Subcutaneous abdominal adipose tissue (tissue), 5 donors: ENCODE results near the gene PIK3C3.

Source experiments
- H3K27ac ChIP-seq: one replicate; pipeline ENCODE4 v1.7.0; 2013; ENCODE audit warnings: low read depth, mild to moderate bottlenecking, inconsistent platforms, low read length, moderate library complexity
- H3K27me3 ChIP-seq, 5 donors: one replicate each; pipeline ENCODE4 v1.7.0; 2013; ENCODE audit warnings: low read length in 5 of 5, inconsistent platforms in 1 of 5; ENCODE audit not compliant: control insufficient read depth in 5 of 5, insufficient read depth in 4 of 5
- H3K36me3 ChIP-seq, 5 donors: one replicate each; pipeline ENCODE4 v1.7.0; 2013; ENCODE audit warnings: low read length in 5 of 5; ENCODE audit not compliant: control insufficient read depth in 5 of 5, insufficient read depth in 5 of 5
- H3K4me1 ChIP-seq, 5 donors: one replicate each; pipeline ENCODE4 v1.7.0; 2013; ENCODE audit warnings: low read length in 5 of 5, mild to moderate bottlenecking in 3 of 5, moderate library complexity in 1 of 5; ENCODE audit not compliant: control insufficient read depth in 5 of 5, insufficient read depth in 5 of 5
- H3K4me3 ChIP-seq, 5 donors: one replicate each; pipeline ENCODE4 v1.7.0; 2013; ENCODE audit warnings: low read length in 5 of 5, low read depth in 1 of 5
- H3K9ac ChIP-seq, 5 donors: one replicate each; pipeline ENCODE4 v1.7.0; 2013; ENCODE audit warnings: low read length in 5 of 5, mild to moderate bottlenecking in 4 of 5, moderate library complexity in 3 of 5
- H3K9me3 ChIP-seq, 5 donors: one replicate each; pipeline ENCODE4 v1.7.0; 2013; ENCODE audit warnings: low read length in 5 of 5; ENCODE audit not compliant: control insufficient read depth in 5 of 5
- donor health status: healthy.
- donor health status: healthy.
- donor health status: healthy.
- donor health status: healthy.
- donor health status: healthy.

The PIK3C3 gene

DNA sequence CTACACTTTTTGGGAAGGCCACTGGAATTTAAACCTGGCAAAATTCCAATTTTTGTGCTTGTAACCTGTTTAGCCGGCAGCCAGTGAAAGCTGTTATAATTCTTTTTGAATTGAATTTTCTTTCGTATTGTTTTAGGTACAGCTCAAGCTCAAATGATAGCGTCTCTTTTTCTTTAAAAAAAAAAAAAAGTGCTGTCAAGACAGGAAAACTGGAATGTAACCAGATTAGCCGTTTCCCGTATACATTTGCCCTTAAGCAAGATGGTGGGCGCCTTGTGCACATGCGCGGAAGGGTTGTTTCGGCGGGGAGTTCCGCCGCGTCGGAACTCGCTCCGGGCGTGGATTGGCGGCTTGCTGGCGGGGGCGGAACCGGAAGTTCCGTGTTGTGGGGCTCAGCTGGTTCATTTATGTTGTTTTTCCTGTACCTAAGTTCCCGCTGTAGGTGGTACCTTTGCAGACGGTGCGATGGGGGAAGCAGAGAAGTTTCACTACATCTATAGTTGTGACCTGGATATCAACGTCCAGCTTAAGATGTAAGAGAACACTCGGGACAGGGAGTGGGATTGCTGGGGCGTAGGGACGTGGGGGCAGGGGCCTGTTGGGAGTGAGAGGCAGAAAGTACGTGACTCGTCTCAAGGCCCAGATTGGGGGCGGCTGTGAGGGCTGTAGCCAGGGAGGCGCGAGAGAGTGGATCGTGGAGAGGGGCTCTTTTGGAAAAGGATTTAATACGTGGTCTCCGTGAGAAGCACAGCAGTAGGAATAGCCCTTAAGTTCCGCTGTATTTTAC lies at the start of gene PIK3C3:
Gene PIK3C3 (plus strand): TSS at position 408 of the 787 bp plus-strand sequence. CDS start 58 bp downstream, at position 466.
- Histone ChIP-seq H3K27ac (peak within 1 kb of the TSS; percentile 78), H3K36me3 (peaks cover 4 to 13% (median 7%) of the 10 kb centered on the region in 5 donors), H3K4me3 (peak within 1 kb of the TSS; percentile 89 to 99 (median 98)), H3K9me3 (no peaks in the 10 kb centered on the region), H3K9ac (peak within 1 kb of the TSS; percentile 83 to 95 (median 93)), H3K27me3 (no peaks in the 10 kb centered on the region), H3K4me1 (peaks cover 0 to 27% (median 23%) of the 10 kb centered on the region in 5 donors)

DNA sequence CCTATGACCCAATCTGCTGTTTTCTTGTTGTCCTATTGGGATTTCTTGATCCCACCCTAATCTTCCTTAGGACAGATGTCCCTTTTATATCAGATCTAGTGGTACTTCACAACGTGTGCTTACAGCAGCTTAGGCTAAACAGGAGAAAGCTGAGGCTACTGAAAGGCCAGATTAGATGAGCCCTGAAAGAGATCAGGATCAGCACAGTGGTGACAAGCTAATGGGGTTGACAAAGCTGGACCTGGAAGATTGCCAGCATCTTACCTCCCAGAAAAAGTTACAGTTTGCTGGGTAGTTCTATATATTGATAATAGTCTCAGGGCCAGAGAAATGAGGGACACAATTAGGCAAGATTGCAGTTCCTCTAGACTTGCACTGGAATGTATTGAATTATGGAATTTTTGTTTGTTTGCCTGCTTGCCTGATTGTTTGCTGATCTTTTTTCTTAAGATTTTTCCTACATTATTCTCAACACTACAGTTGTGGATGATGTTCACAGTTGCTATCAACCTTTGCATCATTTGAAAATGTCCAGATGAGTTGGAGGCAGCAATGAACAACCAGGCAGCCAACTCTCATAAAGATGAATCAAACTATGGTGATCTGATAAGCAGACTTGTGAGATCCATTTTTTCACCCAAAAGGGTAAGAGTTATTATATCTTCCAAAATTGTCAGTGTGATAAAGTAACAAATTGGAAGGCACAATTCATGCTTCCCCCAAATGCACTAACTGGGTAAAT lies 49.1 kb upstream of the PIK3C3 start:
- Histone ChIP-seq H3K4me1 (no peaks in the 10 kb centered on the region), H3K9ac (no peak overlapping the region), H3K9me3 (no peaks in the 10 kb centered on the region), H3K4me3 (no peak overlapping the region), H3K27ac (no peak overlapping the region), H3K27me3 (no peaks in the 10 kb centered on the region), H3K36me3 (no peaks in the 10 kb centered on the region)

DNA sequence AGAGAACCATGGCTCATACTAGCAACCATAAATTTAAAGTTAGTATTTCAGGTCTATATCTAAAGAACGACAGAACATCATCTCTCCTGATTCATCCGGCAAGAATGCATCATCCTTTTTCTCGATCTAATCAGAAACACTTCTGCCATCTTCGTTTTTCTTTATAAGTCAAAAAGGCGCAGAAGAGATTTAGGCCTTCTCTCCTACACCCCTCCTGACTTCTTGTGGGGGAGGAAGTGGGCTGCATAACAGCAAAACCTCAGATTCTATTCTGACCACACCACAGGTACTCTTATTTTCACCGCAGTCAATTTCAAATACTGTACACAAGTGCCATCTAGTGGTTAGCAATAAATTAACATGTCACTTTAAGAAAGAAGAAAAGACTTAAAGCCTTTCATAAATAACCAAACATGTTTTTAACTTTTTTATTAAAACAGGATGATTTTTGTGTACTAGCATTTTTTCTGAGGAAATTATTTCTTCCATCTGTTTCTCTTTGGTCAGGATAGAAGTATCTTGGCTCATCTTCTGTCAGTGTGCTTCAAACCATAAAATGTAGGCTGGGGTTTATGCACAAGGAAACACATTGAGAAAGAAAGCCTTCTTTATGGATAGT lies 48.4 kb upstream of the PIK3C3 start:
- Histone ChIP-seq H3K9me3 (no peaks in the 10 kb centered on the region), H3K36me3 (no peaks in the 10 kb centered on the region), H3K27me3 (no peaks in the 10 kb centered on the region), H3K27ac (no peak overlapping the region), H3K4me1 (no peaks in the 10 kb centered on the region), H3K4me3 (no peak overlapping the region), H3K9ac (no peak overlapping the region)

DNA sequence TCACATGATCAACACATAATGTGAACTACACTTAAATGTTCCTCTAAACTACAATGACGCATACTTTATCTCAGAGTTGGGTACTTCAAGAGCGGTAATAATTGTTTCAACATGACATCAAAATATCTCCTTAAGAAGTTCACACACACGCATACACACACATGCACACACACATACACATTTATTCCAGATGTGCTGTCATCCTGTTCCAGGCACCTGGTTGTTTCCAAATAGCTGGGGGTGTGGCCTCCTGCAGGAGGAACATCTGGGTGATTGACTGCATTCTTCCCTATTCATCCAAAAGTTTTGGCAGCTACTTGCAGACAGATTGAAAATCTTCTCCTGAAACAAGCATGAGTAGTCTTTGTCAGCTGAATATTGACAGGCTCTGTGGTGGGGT lies 37.9 kb upstream of the PIK3C3 start:
- H3K36me3 ChIP-seq, result no peaks in the 10 kb centered on the region
- H3K9me3 ChIP-seq, result no peaks in the 10 kb centered on the region
- no peak overlapping the region for H3K4me3 ChIP-seq
- peaks cover 0 to 4% (median 3%) of the 10 kb centered on the region in 5 donors for H3K27me3 ChIP-seq
- no peaks in the 10 kb centered on the region for H3K4me1 ChIP-seq
- H3K9ac ChIP-seq, result no peak overlapping the region
- no peak overlapping the region for H3K27ac ChIP-seq

DNA sequence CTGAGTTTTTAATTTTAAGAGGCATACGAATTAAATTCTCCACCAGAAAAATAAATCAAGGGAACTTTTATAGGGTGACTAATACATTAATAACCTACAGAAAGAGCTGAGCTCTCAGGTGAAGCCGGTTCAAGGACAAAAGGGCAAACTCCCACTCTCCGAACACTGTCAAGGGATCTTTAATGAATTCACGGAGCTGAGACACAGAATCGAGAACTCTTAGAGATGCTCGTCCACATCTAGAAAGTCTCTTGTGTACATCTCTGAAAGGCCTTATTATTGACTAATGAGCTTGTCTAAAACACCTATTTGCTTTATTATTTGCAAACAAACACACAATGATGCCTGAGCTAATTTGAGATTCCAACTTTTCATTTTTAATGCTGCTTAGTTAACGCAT lies 33.3 kb upstream of the PIK3C3 start:
- H3K27ac ChIP-seq, result no peak overlapping the region
- no peaks in the 10 kb centered on the region for H3K9me3 ChIP-seq
- H3K9ac ChIP-seq, result no peak overlapping the region
- H3K4me3 ChIP-seq, result no peak overlapping the region
- no peaks in the 10 kb centered on the region for H3K4me1 ChIP-seq
- H3K36me3 ChIP-seq, result no peaks in the 10 kb centered on the region
- peaks cover 0 to 3% (median 0%) of the 10 kb centered on the region in 5 donors for H3K27me3 ChIP-seq

DNA sequence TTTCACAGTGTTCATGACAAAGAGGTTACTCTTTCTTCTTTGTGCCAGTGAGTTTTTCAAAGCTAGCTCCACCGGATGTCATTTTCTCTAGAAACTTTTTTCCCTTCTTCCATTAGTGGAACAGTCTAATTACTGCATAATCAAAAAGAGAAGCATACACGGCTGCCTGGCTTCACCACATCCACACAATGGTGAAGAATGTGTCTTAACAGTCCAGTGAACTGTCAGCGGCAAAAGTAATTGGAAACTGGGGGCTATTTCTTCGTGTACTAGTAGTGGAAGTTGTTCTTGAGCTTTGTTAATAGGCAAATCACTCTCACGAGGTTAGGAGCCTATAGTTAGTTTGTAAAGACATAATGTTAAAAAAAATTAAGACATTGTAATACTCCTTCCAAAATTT lies 32.9 kb upstream of the PIK3C3 start:
- H3K27ac ChIP-seq, result no peak overlapping the region
- no peaks in the 10 kb centered on the region for H3K9me3 ChIP-seq
- H3K27me3 ChIP-seq, result peaks cover 0 to 3% (median 0%) of the 10 kb centered on the region in 5 donors
- no peaks in the 10 kb centered on the region for H3K36me3 ChIP-seq
- no peak overlapping the region for H3K4me3 ChIP-seq
- H3K9ac ChIP-seq, result no peak overlapping the region
- no peaks in the 10 kb centered on the region for H3K4me1 ChIP-seq

DNA sequence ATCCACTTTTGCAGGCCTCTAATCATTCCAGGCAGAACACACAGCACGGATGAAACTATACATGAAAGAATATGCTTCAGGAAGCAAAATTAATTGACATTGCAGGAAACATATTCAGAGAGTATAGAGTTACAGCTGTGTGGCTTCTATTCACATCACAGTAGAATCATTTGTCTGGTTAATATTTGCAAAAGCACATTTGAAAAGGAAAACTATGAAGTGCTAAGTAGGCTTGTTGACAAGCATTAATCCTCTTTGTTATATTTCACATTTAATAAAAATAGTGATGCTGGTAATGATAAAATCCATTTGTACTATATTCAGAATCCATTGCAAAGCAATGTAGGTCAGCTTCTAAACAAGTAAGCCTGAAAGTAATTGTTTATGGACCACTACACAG lies 32.2 kb upstream of the PIK3C3 start:
- Histone ChIP-seq H3K9me3 (no peaks in the 10 kb centered on the region), H3K4me3 (no peak overlapping the region), H3K27me3 (no peaks in the 10 kb centered on the region), H3K27ac (no peak overlapping the region), H3K4me1 (no peaks in the 10 kb centered on the region), H3K36me3 (no peaks in the 10 kb centered on the region), H3K9ac (no peak overlapping the region)

DNA sequence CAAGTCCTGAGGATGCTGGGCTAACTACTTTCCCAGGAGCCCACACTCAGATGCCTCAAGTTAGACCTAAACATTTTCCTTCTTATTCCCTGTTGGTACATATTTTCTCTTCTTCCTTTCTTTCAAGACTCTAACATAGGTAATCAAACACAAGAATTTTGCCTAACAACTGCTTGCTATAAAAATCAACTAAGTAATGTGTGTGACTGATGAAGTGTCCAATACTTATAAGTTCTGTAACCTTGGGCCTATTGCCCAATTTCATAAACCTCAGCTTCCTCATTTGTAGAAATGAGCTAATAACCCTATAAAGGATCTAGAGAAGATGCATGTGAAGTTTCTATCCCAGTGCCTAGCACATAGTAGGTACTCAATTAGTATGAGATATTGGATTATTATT lies 31.6 kb upstream of the PIK3C3 start:
- H3K9me3 ChIP-seq, result no peaks in the 10 kb centered on the region
- no peak overlapping the region for H3K27ac ChIP-seq
- no peaks in the 10 kb centered on the region for H3K4me1 ChIP-seq
- no peak overlapping the region for H3K4me3 ChIP-seq
- no peak overlapping the region for H3K9ac ChIP-seq
- no peaks in the 10 kb centered on the region for H3K36me3 ChIP-seq
- no peaks in the 10 kb centered on the region for H3K27me3 ChIP-seq

DNA sequence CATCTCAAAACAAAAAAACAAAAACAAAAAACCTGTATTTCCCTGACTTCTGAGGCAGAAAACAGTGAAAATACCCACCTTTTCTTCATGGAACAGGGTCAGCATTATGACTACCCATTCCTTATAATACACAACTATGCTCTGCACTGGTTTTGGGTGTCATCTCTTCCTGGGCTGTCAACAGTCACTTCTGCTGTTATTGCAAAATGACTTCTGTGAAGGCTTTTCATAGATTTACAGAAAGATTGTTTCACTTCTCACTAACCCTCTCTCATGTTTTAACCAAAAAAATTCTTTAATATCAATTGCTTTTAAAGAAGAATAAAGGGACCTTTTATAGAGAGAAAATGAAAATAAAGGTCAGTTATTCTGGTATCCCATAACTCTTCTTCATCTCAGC lies 26.5 kb upstream of the PIK3C3 start:
- H3K27ac ChIP-seq, result no peak overlapping the region
- H3K4me3 ChIP-seq, result no peak overlapping the region
- no peak overlapping the region for H3K9ac ChIP-seq
- peaks cover 0 to 3% (median 0%) of the 10 kb centered on the region in 5 donors for H3K27me3 ChIP-seq
- H3K9me3 ChIP-seq, result no peaks in the 10 kb centered on the region
- H3K4me1 ChIP-seq, result no peaks in the 10 kb centered on the region
- no peaks in the 10 kb centered on the region for H3K36me3 ChIP-seq

DNA sequence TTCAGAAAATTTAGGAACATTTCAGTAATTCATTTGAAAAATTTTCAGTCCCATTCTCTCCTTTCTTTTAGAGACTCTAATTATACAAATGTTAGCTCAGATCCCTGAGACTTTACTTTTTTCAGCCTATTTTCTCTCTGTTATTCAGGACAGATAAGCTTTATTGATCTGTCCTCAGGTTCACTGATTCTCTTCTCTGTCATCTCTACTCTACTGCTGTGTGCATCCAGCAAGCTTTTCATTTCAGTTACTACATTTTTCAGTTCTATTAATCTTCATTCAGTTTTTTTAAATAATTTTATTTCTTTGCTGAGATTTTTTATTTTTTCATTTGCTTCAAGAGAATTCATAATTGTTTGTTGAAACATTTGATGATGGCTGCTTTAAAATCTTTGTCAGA lies 22.1 kb upstream of the PIK3C3 start:
- Histone ChIP-seq H3K9ac (no peak overlapping the region), H3K27me3 (peaks cover 0 to 6% (median 0%) of the 10 kb centered on the region in 5 donors), H3K36me3 (no peaks in the 10 kb centered on the region), H3K4me1 (peaks cover 0 to 5% (median 0%) of the 10 kb centered on the region in 5 donors), H3K9me3 (no peaks in the 10 kb centered on the region), H3K4me3 (no peak overlapping the region), H3K27ac (no peak overlapping the region)
